ENCODE measurements around the gene SCGB1D2. TPM values are rescaled to one million over a fixed set of nuclear protein-coding genes. Genes with fewer than 3 reads are reported as not detected.

Gene SCGB1D2
- total and polyA plus RNA-seq, 8 donors = not detected

GRCh38 chr11:62253999-62254542 is 12.0 kb downstream of the SCGB1D2 start:
- DNase-seq (no peak), ATAC-seq (no peak)
- H3K27me3 ChIP-seq = peaks cover 0 to 7% of the 10 kb centered on the region in 2 donors
- no peak for TF ChIP-seq CTCF (IDR thresholded peaks at IDR 0.05)
- H3K27ac ChIP-seq = no peak overlapping the region
- no peak overlapping the region for H3K4me3 ChIP-seq
- intact Hi-C loops (cut with DNase I) = no loop called here
- no peaks in the 10 kb centered on the region for H3K4me1 ChIP-seq
- H3K36me3 ChIP-seq = no peaks in the 10 kb centered on the region
- peaks cover 0 to 38% of the 10 kb centered on the region in 2 donors for H3K9me3 ChIP-seq

DNA sequence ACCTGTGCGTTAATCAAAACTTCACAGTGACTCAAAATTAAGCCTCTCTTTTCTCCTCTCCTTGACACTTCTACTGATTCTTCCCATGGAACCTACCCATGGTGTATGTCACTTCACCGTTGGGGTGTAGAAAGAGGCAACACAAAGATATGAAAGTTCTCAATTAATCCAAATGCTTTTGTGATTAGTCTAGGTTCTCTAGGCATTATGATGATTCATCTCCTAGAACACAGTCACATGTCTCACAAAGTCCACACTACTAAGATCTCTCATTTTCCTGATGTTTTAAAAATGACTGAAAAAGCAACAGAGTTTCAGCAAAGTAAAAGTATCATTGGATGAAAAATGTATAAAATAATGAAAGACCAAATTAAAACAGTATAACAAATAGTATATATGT is 14.2 kb downstream of the SCGB1D2 start:
- Histone ChIP-seq H3K9me3 (peaks cover 0 to 29% of the 10 kb centered on the region in 2 donors), H3K27ac (no peak overlapping the region), H3K36me3 (no peaks in the 10 kb centered on the region), H3K4me1 (no peaks in the 10 kb centered on the region), H3K27me3 (no peaks in the 10 kb centered on the region), H3K4me3 (no peak overlapping the region)
- no peak for TF ChIP-seq CTCF (IDR thresholded peaks at IDR 0.05)
- ATAC-seq (no peak), DNase-seq (no peak)
- intact Hi-C loops (cut with DNase I) = no loop called here

- intact Hi-C loops (cut with DNase I) = no loop called here
- no peaks in the 10 kb centered on the region for H3K27me3 ChIP-seq
- H3K27ac ChIP-seq = no peak overlapping the region
- no peak for DNase-seq
- TF ChIP-seq CTCF (IDR thresholded peaks at IDR 0.05) = no peak
- H3K4me3 ChIP-seq = no peak overlapping the region
- no peak for ATAC-seq
- H3K9me3 ChIP-seq = no peaks in the 10 kb centered on the region
- no peaks in the 10 kb centered on the region for H3K4me1 ChIP-seq
- H3K36me3 ChIP-seq = no peaks in the 10 kb centered on the region
These were observed 18.4 kb downstream of the SCGB1D2 start for GRCh38 chr11:62260261-62260953.

DNA sequence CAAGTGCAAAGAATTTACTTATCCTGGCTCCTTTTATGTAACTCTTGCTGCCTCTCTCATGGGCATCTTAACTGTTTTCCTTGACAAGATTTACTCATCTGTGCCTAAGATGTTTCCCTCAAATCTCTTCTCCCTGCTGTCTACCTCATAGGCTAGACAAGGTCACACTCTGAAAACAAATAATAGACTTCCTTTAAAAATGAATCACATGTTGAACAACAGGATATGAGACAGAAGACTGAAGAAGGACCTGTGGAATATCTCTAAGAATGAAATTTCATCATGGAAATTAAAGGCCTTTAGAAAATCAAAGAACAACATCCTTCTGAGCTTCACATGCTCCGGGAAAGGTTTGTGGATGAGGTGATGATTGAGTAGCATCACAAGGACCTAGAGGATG is 22.0 kb downstream of the SCGB1D2 start:
- no peak for TF ChIP-seq CTCF (IDR thresholded peaks at IDR 0.05)
- DNase-seq = no peak
- intact Hi-C loops (cut with DNase I) = no loop called here
- Histone ChIP-seq H3K4me1 (no peaks in the 10 kb centered on the region), H3K9me3 (no peaks in the 10 kb centered on the region), H3K27me3 (peaks cover 0 to 15% of the 10 kb centered on the region in 2 donors), H3K4me3 (no peak overlapping the region), H3K27ac (no peak overlapping the region), H3K36me3 (no peaks in the 10 kb centered on the region)
- ATAC-seq = no peak

- Histone ChIP-seq H3K4me1 (no peaks in the 10 kb centered on the region), H3K9me3 (no peaks in the 10 kb centered on the region), H3K4me3 (no peak overlapping the region), H3K27me3 (peaks cover 0 to 25% of the 10 kb centered on the region in 2 donors), H3K36me3 (no peaks in the 10 kb centered on the region), H3K27ac (no peak overlapping the region)
- no peak for TF ChIP-seq CTCF (IDR thresholded peaks at IDR 0.05)
- ATAC-seq (no peak), DNase-seq (no peak)
- intact Hi-C loops (cut with DNase I) = no loop called here
These were observed 24.5 kb downstream of the SCGB1D2 start for GRCh38 chr11:62266558-62266957.

Measured in left lung (tissue), 10 donors.